HG02610 (cell line): ENCODE data around the gene THOC5.

Experiments used
- ATAC-seq: cut with Tn5 transposase; IDR thresholded peaks from one replicate; pipeline ENCODE4 v1.9.1; 2021; ENCODE audit warnings: mild to moderate bottlenecking, moderate library complexity; ENCODE audit not compliant: unreplicated experiment

THOC5 gene

DNA sequence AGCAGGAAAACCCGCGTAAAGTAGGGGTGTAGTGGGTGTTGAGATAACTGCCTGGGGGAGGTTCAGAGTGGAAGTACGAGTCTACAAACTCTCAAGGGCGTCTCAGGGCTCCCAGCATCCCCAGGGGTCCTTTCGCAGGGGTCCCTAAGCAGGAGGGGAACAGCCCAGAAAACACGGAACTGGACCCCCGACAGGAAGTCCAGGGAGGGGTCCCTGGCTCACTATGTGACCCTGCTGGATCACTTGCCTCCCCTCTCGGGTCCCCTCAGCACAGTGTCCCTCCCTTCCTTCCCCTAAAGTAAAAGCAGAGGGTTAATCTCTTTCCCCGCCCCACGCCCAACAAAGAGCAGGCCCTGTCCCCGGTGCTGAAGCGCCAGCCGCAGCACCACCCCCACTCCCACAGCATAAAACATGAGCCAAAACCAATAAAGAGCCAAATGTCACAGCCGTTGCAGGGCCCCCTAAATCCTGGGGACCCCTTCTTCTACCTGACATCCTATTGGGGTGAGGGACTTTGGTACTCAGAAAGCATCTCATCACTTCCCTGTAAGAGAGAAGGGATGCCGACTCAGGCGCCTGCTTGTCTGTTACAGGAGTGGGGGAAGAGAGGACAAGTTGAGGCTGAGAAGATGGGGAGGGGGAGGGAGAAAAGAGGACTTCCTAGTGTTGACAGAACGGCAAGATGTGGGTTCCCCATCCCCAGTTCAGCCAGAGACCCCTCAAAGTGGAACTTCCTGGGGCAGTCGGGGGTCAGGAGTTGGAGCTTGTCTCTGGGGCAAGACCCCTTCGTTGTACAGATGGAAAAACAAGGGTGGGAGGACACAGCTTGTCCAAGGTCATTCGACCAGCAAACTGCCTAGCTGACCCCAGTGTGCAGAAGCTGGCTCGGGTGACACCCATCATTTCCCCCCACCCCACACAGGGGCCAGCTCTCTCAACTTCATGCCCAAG lies 75.0 kb downstream of the THOC5 start:
- ATAC-seq = no peak

DNA sequence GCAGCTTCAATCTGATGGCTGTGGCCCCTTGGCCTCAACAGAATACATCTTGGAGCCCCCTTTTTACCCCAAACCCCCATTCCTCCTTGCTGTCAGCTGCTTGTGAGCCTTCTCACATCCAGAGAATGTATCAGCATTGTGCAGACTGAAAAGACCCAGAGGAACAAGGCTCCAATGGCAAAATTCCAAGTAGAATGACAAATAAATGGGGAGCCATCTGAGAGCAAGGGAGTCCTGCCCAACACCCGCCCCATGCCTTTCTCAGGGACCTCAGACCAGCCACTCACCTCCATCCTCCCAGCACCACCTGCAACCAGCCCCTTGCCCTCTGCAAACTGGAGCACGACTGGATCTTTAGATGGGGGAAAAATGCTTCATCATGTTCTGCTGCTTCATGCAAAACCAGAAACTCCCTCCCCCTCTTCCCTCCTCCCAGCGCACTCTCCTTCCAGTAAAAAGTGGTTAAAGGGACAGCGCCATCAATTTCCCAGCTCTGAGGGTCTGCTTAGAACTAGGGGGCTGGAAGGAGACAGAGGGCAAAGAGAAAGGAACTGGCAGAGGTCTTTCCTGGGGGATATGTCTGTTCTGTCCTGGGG lies 75.7 kb downstream of the THOC5 start:
- no peak for ATAC-seq

DNA sequence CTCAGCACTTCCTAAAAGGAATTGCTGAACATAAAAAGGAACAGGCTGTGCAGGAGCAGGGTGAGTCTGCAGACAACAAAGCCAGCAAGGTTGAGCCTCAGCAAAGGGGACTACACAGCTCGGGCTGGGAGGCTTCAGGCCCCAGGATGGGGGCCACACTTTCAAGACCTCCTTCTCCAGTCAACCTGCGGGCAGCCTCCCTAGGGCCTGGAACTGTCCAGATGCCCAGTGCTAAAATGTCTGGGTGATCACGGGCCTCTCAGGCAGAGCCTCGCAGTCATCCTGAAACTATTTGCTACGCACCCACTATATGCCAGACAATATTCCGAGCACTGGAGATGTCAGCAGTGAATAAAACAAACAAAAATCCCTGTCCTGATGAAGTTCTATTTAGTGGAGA lies 77.4 kb downstream of the THOC5 start:
- no peak for ATAC-seq

DNA sequence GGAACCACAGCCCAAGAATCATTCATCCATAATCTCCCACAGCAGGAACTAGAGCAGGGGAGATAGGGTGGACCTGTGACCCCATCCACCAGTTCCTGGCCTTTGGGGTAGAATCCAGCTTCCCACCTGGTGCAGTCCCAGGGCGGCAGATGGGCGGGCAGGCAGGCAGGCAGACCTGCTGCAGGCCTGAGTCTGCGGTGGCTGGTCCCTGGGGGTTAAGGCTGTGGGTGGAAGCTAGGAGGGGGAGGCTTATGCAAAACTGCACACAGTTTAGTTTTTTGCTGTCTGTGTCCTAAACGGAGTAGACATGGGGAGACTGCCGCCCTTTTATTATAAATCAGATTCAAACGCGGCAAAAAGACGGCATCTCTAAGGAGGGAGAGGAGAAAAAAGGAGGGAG lies 78.0 kb downstream of the THOC5 start:
- ATAC-seq = peak; percentile 70

DNA sequence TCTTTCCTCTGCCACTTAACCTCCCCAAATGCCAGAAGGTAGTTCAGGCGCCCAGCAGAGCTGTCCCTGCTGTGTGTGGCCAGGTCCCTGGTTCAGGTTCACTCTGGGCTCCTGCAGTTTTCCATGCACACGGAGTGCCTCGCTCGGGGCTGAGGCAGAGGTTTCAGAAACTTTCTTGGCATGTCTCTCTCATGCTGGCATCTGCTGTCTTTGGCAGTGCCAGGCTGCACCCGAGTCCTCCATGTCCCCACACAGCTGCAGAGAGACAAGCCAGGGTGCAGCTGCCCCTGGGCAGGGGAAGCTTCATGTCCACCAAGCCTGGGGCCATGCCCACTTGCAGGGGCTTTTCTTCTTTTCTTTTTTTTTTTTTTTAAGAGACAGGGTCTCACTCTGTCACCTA lies 80.6 kb downstream of the THOC5 start:
- ATAC-seq = no peak

DNA sequence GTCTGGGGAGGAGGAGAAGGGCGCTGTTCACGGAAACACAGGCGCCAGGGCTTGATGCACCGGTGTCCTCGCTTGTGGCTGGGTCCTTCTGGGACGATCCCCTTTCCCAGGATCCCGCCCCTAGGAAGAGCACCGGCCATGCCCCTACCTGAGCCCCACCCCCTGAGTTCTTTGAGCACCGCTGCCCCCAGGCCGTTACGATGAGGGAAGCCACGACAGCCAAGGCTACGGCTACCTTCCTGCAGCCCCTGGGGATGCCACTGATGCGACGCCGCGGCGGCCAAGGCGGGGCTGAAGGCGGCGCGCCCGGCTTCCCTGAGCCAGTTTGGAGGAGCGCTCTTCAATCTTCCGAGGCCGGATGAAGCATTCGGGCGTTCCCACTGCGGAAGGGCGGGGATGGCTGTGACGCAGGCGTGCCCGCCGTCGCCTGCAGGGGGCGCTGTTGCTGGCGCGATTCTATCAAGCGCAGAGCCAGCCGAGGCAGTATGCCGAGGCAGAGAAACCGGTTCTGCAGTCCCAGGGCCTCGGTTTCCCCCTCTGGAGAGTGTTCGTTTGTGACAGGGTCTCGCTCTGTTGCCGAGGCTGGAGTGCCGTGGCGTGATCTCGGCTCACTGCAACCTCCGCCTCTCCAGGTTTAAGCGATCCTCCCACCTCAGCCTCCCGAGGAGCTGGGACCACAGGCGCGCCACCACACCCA lies 83.2 kb downstream of the THOC5 start:
- ATAC-seq = no peak

DNA sequence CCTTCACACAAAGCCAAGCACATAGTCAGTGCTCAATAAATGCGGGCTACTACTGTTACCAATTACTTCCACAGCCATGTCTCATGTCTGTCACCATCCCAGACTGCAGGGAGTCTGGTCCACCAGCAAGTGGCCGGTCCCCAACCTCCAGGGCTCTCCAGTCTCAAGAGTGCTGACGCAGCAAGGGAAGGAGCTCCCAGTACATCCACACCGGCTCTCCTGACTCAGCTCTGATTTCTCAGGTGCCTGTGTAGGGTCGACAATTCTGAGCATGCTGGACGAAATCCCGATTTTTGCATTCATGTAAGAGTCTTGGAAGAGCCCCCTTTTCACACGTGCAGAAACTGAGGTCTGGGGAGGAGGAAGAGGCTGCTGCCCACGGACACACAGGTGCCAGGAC lies 83.8 kb downstream of the THOC5 start:
- no peak for ATAC-seq

DNA sequence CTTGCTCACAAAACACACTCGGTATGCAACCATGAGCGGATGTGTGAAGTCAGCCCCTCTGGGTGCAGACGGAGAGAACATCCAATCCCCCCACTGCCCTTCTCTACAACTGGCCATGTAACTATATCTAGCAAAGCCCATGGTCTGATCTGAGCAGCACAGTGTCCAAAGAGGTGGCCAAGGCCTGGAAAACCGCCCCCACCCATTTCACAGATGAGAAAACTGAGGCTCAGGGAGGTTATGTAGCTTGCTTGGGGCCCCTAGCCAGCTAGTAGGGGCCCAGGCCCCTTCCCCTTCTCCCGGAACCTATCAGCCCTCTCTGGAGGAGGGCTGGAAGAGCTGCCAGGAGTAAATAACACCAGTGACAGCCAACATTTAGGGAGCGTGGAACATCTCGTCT lies 89.0 kb downstream of the THOC5 start:
- ATAC-seq = no peak

DNA sequence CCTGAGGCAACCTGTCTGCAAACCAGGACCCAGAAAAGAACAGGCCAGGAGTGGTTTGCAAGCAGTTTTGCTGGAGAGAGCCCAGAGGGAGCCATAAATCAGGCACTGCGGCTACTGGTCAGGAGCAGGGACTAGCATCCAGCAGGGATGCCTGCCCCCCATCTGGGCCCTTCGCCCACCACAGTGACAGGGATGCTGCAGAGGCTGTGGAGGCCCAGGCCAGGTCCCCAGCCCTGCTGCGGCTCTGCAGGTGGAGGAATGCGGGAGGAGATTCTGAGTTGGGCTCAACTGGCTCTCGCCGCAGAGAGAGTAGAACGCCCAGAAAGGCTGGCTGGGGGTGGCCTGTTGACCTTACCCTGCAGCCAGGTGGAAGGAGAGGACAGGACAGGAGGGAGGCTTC lies 89.9 kb downstream of the THOC5 start:
- ATAC-seq = no peak

DNA sequence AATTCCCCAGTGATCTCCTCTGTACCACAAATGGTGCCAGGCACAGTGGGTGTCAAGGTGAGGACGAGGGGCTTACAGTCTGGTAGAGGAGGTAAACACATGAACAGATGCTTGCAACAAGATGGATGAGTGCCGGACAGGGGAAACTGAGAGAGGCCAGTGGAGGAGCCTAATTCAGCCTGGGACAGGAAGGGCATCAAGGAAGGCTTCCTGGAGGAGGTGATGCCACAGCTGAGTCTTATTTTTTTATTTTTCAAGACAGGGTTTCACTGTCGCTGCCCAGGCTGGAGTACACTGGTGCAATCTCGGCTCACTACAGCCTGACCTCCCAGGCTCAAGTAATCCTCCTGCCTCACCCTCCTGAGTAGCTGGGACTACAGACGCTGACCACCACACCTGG lies 92.3 kb downstream of the THOC5 start:
- no peak for ATAC-seq

DNA sequence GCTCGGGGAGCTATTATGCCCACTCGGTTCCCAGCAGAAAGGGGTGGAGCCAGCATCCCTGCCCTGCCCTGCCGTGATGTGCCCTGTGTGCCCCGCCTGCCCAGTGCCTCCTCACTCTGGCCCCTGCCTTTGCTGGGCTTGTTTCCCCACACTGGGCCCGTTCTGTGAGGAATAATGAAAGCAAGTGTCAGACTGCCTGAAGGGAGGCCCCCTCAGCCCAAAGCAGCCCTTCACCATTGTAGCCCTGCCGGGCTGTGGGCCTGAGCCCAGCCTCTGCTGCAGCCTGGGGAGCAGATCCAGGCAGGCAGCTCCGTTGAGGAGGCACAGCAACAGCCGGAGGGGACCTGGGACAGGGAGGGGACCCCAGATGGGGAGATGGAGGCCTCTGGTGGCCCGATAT lies 93.8 kb downstream of the THOC5 start:
- no peak for ATAC-seq

DNA sequence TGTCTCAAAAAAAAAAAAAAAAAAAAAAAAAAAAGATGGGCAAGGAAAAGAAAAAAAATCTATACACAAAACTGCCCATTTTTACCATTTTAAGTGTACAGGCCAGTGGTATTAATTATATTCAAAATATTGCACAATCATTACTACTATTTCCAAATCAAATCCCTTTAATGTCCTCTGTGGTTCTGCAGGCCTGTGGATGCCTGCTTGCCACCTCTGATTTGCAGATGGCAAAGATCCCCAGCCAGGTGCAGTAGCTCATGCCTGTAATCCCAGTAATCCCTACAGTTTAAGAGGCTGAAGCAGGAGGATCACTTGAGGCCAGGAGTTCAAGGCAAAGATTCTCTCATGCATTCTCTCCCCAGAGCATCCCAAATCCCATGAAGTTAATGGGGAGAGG lies 95.0 kb downstream of the THOC5 start:
- ATAC-seq = no peak

DNA sequence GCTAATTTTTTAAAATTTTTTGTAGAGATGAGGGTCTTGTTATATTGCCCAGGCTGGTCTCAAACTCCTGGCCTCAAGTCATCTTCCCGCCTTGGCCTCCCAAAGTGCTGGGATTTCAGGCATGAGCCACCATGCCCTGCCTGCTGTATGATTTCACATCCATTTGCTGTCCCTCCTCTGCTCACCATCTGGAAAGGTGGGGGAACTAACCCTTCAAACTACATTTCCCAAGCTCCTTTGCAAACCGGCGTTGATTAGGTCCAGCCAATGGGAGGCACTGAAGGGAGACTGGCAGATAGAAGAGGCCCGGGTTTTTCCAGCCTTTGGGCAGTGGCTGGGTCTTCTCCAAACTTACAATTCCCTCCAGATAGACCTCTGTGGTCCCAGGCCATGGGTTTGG lies 95.8 kb downstream of the THOC5 start:
- ATAC-seq = no peak

DNA sequence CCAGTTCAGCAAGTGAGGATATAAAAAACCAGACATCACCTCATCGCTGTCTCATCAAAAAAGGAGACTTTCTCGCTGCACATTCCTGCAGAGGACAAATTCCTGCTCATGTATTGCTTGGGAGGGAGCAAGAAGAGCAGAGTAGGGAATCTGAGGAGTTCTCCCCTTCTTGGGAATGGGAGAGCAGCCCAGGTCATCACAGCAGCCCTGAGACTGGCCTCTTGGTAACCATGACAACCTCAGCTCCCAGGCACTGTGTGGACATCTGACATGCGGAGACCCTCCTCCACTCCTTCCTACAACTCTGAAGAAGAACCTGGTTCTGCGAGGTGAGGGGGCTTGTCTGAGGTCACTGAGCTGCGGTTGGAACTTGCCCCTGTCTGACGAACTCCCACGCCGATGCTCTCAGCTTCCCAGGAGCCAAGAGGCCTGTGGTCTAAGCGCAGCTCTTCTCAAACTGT lies 97.3 kb downstream of the THOC5 start:
- no peak for ATAC-seq
